Endothelial cell (in vitro differentiated cells): ENCODE data around the gene LUC7L2. TPM values are rescaled to one million over a fixed set of nuclear protein-coding genes. Genes with fewer than 3 reads are reported as not detected.
"Not testable (repeated sequence)": the region's sequence is repeated elsewhere in the genome, so short reads cannot be mapped to it uniquely, and the experiment has no call there.

ENCODE experiments used
- DNase-seq: peaks from one replicate; pipeline ENCODE4 v3.0.0; 2021; ENCODE audit warnings: low spot score
- H3K27ac Mint-ChIP-seq: one replicate; pipeline ENCODE4 v1.8.0; 2021; ENCODE audit warnings: mixed read lengths, inconsistent platforms; ENCODE audit not compliant: unreplicated experiment
- H3K27me3 Mint-ChIP-seq: one replicate; pipeline ENCODE4 v1.8.0; 2021; ENCODE audit warnings: mild to moderate bottlenecking, moderate library complexity, mixed read lengths, inconsistent platforms; ENCODE audit not compliant: unreplicated experiment
- H3K36me3 Mint-ChIP-seq: one replicate; pipeline ENCODE4 v1.8.0; 2021; ENCODE audit warnings: mild to moderate bottlenecking, low read depth, mixed read lengths, inconsistent platforms; ENCODE audit not compliant: unreplicated experiment
- H3K4me1 Mint-ChIP-seq: one replicate; pipeline ENCODE4 v1.8.0; 2021; ENCODE audit warnings: mild to moderate bottlenecking, mixed read lengths, inconsistent platforms; ENCODE audit not compliant: unreplicated experiment
- H3K4me3 Mint-ChIP-seq: one replicate; pipeline ENCODE4 v1.8.0; 2021; ENCODE audit warnings: mild to moderate bottlenecking, mixed read lengths, inconsistent platforms; ENCODE audit not compliant: unreplicated experiment
- H3K9me3 Mint-ChIP-seq: one replicate; pipeline ENCODE4 v1.8.0; 2021; ENCODE audit warnings: mixed read lengths, inconsistent platforms; ENCODE audit not compliant: unreplicated experiment
- total RNA-seq: library from RNA; stranded (reverse); fragmentation: NEBNext Ultra II Directional; extraction: Animal tissue kit (Norgen Biotek cat#: 25700); gene quantifications from one replicate; pipeline ENCODE4 v1.2.1, GENCODE V29; 2021; ENCODE audit not compliant: unreplicated experiment
- TF ChIP-seq, protein P1 (sequence below): fragments of 200-600 bp; sonication (generic); IDR thresholded peaks from one replicate; pipeline ENCODE4 v1.5.0; 2021; ENCODE audit warnings: antibody characterized with exemption; ENCODE audit not compliant: unreplicated experiment

LUC7L2 gene
- total RNA-seq, 1 donor from 2014 or later, result 83.5 TPM

DNA sequence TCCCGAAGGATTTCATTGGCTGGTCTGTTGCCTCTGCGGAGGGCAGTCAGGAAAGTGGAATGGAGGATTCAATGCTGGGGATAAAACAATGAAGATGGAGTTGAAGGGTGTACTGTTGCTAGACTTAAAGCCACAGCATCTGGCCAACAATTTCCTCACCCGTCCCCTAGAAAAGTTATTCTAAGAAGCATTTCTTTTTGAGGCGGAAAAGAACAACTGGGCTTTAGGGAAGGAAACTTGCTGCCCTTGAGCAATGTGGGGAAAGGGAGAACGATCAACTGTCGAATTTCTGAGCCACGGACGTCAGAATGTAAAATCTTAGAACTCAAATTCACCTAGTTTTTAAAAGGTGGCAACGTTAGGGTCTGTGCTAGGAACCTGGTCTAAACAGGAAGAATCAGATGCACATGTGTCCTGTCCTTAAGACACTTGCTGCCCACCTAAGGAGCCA is 17.9 kb upstream of the LUC7L2 start:
- TF ChIP-seq, protein P1, sequence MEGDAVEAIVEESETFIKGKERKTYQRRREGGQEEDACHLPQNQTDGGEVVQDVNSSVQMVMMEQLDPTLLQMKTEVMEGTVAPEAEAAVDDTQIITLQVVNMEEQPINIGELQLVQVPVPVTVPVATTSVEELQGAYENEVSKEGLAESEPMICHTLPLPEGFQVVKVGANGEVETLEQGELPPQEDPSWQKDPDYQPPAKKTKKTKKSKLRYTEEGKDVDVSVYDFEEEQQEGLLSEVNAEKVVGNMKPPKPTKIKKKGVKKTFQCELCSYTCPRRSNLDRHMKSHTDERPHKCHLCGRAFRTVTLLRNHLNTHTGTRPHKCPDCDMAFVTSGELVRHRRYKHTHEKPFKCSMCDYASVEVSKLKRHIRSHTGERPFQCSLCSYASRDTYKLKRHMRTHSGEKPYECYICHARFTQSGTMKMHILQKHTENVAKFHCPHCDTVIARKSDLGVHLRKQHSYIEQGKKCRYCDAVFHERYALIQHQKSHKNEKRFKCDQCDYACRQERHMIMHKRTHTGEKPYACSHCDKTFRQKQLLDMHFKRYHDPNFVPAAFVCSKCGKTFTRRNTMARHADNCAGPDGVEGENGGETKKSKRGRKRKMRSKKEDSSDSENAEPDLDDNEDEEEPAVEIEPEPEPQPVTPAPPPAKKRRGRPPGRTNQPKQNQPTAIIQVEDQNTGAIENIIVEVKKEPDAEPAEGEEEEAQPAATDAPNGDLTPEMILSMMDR, result no peak
- Mint-ChIP-seq H3K27me3 (peaks cover 10% of the 10 kb centered on the region), H3K4me1 (peaks cover 18% of the 10 kb centered on the region), H3K36me3 (peaks cover 12% of the 10 kb centered on the region), H3K27ac (peak overlapping the region; percentile 95), H3K9me3 (peaks cover 10% of the 10 kb centered on the region), H3K4me3 (peak overlapping the region; percentile 97)
- no peak for DNase-seq

DNA sequence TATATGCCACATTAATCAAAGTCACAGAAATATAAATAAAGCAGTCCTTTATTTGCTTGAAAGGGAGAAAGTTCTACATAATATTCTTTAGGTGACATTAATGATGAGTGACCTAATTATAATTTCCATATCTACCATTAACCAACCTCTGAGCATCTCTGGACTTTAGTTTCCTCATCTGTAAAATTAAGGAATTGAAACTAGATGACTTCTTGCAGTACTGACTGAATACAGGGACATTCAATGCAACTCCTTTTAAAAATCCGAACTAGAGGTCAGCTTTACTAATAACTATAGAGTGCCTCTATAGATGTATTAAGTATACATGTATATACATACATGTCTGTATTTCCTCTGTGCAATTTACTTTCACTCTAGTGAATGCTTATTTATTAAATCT is 14.7 kb upstream of the LUC7L2 start:
- H3K27ac Mint-ChIP-seq, result no peak overlapping the region
- no peak for DNase-seq

DNA sequence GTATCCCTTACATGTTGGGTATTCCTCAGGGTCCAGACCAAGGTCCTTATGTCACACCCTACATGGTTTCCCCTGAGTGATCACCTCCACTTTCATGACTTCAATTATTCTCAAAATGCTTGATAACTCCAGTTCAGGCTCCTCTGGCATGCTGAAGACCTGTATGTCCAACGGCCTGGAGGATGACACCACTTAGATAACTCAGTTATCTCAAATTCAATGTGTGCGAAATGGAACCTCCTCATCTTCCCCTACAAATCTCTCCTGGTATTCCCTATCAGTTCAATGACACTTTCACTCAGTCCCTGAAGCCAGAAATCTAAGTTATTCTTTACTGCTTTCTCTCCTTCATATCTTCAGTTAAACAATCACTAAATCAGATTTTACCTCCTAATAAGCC is 8.7 kb upstream of the LUC7L2 start:
- Mint-ChIP-seq H3K27me3 (no peaks in the 10 kb centered on the region), H3K4me3 (peak overlapping the region; percentile 20), H3K9me3 (no peaks in the 10 kb centered on the region), H3K4me1 (no peaks in the 10 kb centered on the region), H3K27ac (peak overlapping the region; percentile 28), H3K36me3 (peaks cover 12% of the 10 kb centered on the region)
- no peak for DNase-seq
- TF ChIP-seq, protein P1, result no peak

More for the DNA sequence above, 14.7 kb upstream of the LUC7L2 start:
- H3K4me3 Mint-ChIP-seq, result no peak overlapping the region
- peaks cover 10% of the 10 kb centered on the region for H3K27me3 Mint-ChIP-seq
- TF ChIP-seq, protein P1, result no peak
- H3K36me3 Mint-ChIP-seq, result peaks cover 8% of the 10 kb centered on the region
- H3K9me3 Mint-ChIP-seq, result peaks cover 5% of the 10 kb centered on the region
- peaks cover 18% of the 10 kb centered on the region for H3K4me1 Mint-ChIP-seq

DNA sequence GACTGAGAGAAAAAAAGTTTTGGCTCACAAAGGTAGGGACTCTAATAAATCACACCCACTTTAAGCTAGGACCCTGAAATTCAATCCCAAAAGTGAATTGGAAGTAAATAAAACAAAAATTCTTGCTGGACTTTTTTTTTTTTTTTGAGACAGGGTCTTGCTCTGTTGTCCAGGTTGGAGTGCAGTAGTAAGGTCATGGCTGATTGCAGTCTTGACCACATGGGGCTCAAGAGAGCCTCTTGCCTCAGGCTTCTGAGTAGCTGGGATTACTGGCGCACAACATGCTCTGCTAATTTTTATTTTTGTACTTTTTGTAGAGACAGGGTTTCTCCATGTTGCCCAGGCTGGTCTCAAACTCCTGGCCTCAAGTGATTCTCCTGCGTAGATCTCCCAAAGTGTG is 5.0 kb upstream of the LUC7L2 start:
- H3K27me3 Mint-ChIP-seq, result no peaks in the 10 kb centered on the region

DNA sequence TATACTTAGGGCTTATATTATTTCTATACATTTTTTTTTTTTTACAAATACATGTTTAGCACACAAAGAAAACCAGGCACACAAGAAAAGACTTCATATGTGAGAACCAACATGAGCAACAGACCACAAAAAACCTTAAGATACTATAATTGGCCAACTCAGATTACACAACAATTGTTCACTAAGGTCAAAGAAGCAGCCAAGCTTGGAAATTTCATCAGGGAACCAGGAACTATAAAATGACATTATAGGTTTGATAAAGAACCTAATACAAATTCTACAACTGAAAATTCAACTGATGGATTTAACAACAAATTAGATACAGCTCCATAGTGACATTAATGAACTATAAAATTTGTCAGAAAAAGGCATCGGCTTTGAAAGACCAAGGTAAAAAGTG is 4.4 kb upstream of the LUC7L2 start:
- TF ChIP-seq, protein P1, result no peak
- peaks cover 5% of the 10 kb centered on the region for H3K4me1 Mint-ChIP-seq
- no peak for DNase-seq
- no peaks in the 10 kb centered on the region for H3K27me3 Mint-ChIP-seq
- no peak overlapping the region for H3K27ac Mint-ChIP-seq
- no peaks in the 10 kb centered on the region for H3K9me3 Mint-ChIP-seq
- no peak overlapping the region for H3K4me3 Mint-ChIP-seq
- peaks cover 7% of the 10 kb centered on the region for H3K36me3 Mint-ChIP-seq

More for the DNA sequence above, 5.0 kb upstream of the LUC7L2 start:
- Mint-ChIP-seq H3K9me3 (no peaks in the 10 kb centered on the region), H3K4me1 (peaks cover 5% of the 10 kb centered on the region), H3K4me3 (no peak overlapping the region), H3K27ac (no peak overlapping the region), H3K36me3 (peaks cover 7% of the 10 kb centered on the region)
- DNase-seq, result no peak
- TF ChIP-seq, protein P1, result no peak

DNA sequence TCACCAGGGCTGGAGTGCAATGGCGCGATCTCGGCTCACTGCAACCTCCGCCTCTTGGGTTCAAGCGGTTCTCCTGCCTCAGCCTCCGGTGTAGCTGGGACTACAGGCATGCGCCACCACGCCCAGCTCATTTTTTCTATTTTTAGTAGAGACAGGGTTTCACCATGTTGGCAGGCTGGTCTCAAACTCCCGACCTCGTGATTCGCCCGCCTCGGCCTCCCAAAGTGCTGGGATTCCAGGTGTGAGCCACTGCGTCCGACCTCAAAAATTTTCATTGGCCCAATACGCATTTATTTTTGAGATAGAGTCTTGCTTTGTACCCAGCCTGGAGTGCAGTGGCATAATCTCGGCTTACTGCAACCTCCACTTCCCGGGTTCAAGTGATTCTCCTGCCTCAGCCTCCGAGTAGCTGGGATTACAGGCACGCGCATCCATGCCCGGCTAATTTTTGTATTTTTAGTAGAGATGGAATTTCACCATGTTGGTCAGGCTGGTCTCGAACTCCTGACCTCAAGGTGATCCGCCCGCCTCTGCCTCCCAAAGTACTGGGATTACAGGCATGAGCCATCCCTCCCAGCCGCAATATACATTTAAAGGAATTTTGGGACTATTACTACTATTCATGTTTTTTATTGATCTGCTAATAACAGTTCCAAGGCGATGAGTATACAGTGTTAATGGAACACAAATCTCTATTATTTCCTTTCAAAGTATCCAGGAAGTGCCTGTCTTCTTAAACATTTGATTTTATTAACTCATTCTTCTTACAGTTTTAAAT is 1.8 kb upstream of the LUC7L2 start:
- H3K9me3 Mint-ChIP-seq, H3K27me3 Mint-ChIP-seq, DNase-seq, H3K36me3 Mint-ChIP-seq: not testable (repeated sequence)
- peak overlapping the region; percentile 95 for H3K4me3 Mint-ChIP-seq
- H3K4me1 Mint-ChIP-seq, result peaks cover 20% of the 10 kb centered on the region
- H3K27ac Mint-ChIP-seq, result peak overlapping the region; percentile 90
